GM20431 (cell line): ENCODE measurements around the gene UGT3A1.

Experiments used
- in situ Hi-C: fragments of 300-500 bp; cut with MseI, MboI; formaldehyde crosslinking; loops from one replicate; pipeline ENCODE4 v1.15.0; 2020; ENCODE audit warnings: low sequenced_read_pairs; ENCODE audit not compliant: unreplicated experiment

Gene UGT3A1

DNA sequence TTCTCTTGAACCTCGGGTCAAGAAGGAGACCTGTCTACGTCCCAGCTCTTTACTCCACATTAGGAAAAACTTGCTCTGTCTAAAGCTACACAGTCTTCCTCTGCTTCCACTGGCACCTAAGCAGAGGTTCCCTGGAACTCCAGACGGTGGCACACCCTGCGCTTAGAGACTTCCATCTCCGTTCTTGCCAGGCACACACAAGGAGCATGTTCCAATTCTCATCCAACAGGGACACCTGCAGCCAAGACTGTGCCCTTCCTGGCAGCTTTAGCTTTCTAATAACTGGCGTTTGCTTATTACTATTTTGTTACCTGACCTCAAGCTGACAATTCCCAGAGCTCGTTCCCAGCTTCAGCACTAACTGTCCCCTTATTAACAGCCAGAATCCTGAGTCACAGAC is 68.7 kb downstream of the UGT3A1 start:
- in situ Hi-C loops: loop anchor here (10.0 kb wide), 2 partner anchors 138 to 838 kb away; no protein-coding TSS in a partner anchor

DNA sequence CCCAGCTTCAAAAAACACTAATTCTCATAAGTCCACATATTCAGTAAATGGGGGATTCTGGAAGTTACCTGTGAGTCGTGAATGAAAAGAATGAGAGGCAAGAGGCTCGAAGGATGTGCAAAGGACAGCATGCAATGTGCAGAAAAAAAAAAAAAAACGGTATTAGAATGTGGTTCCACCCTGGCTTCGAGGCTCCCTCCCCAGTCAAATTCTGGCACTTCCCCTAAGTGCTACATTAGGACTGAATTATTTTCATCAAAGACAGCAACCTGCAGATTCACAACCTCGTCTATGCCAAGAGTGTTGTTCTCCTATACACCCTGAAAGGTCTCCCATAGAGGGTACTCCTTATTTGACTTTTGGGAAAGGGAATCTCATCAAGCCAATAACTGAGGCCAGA is 69.3 kb downstream of the UGT3A1 start:
- in situ Hi-C loops: loop anchor here (10.0 kb wide), 2 partner anchors 137 to 837 kb away; no protein-coding TSS in a partner anchor

GRCh38 chr5:35920890-35921289 is 70.3 kb downstream of the UGT3A1 start:
- in situ Hi-C loops: loop anchor here (10.0 kb wide), 2 partner anchors 136 to 836 kb away; no protein-coding TSS in a partner anchor

GRCh38 chr5:35919191-35919590 is 72.0 kb downstream of the UGT3A1 start:
- in situ Hi-C loops: no loop called here

- in situ Hi-C loops: no loop called here
Observed at GRCh38 chr5:35908814-35909213, 82.4 kb downstream of the UGT3A1 start.

DNA sequence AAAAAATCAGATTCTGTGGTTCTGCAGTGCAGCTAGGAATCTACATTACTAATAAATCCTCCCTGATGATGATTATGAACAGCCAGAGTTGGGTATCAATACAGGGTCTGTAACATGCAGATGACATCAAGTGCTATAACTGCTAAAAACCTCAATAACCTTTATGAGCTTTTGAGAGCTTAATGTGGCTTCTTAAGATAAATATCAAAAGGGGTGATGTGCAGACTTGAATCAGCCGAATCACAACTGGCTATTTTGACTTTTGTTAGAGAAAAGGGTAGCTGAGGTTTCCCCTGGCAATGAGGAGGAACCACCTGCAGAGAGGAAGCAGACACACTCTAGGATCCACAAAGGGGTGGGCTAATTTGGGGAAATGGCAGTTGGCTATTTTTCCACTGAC is 83.0 kb downstream of the UGT3A1 start:
- in situ Hi-C loops: no loop called here

DNA sequence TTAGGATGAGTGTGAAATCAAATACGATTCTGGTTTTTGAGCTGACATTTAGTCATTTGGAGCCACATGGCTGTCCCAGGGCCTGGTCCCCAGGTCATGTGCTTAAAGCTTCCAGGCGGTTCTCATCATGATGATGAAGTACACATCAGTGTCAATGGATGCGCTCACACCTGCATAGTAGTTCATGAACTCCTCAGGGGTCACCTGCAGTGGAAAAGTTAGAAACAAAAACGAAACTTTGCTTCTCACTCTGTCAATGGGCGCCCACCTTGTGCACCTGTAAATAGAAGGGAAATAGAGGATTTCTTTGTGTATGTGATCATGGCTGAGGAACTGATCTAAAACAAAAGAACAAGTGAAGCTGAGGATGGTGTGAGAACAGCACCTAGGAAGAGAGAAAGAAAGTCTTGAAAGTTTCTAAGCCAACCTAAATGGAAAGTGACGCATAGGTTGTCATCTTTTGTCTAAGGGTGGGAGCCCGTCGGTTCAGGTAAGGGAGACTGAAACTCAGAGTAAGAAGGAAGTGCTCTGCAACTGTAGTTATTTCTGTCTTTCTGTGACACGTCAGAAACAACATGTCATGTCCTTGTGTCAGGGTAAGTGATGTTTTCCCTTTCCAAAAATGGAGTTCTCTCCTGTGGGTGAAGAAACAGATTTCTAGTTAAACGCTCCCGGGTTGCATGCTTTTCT is 86.6 kb downstream of the UGT3A1 start:
- in situ Hi-C loops: no loop called here

GRCh38 chr5:35903631-35904203 is 87.5 kb downstream of the UGT3A1 start:
- in situ Hi-C loops: no loop called here

DNA sequence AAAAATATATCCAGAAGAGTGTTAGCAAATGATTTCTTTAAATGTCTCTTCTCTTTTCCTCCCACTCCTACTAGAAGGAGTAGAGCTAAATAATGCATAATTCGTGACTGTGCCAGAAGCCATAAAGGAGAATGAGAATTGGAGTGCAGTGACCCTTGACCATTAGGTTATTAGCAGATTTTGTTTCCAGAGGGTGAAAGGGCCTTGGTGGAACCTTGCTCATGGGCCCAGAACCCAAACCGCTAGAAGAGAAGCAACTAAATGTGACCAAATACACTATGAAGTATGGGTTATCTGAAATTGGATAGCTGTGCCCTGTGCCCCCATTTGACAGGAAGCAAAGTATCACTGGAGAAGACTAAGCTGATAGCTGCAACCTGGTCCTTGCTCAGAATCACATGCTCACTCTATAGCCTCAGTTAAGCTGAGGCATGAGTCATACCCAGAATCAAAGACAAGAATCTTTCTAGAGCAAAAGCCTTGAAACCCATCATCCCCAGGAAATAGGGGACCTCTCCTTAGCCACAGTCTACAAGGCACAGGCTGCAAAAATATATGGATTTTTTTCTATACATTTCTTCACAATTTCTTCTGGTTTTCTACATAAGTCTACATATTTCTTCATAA is 89.0 kb downstream of the UGT3A1 start:
- in situ Hi-C loops: no loop called here
